ENCODE measurements around the gene DYNLT2B.

- TF ChIP-seq CTCF (IDR thresholded peaks at IDR 0.05; ENCODE audit: low read length) (no peak), EZH2 (IDR thresholded peaks at IDR 0.05; ENCODE audit: borderline replicate concordance, low read length) (no peak)
These were observed 33.6 kb downstream of the DYNLT2B start for GRCh38 chr3:196284396-196284795.
